Heart left ventricle (tissue), 16 donors: ENCODE results near the gene NREP. TPM values are rescaled to one million over a fixed set of nuclear protein-coding genes. Genes with fewer than 3 reads are reported as not detected.
A peak's percentile ranks its signal among the peaks of the same experiment; 100 is the strongest.

Experiments
- ATAC-seq, 4 donors: fragments of 200-7000 bp; cut with Tn5 transposase; one replicate each; pipeline ENCODE4 v1.9.1; 2020 to 2022; ENCODE audit warnings: moderate library complexity in 4 of 4, mild to moderate bottlenecking in 3 of 4, moderate number of reproducible peaks in 1 of 4
- DNase-seq, 5 donors: peaks; one replicate each; pipeline ENCODE4 v3.0.0-alpha.2; 2020
- H3K27ac ChIP-seq, 12 donors: fragments of 200-600 bp; sonication (generic) in 4 of 12; one replicate each; pipeline versions ENCODE4 v1.5.0 to v1.8.0; 2016 to 2022; ENCODE audit warnings: mild to moderate bottlenecking in 2 of 12
- H3K27me3 ChIP-seq, 9 donors: fragments of 200-600 bp; sonication (generic) in 2 of 9; one replicate each; pipeline versions ENCODE4 v1.5.1 to v1.8.0; 2016 to 2022; ENCODE audit warnings: mild to moderate bottlenecking in 3 of 9
- H3K36me3 ChIP-seq, 9 donors: fragments of 200-600 bp; sonication (generic) in 2 of 9; one replicate each; pipeline versions ENCODE4 v1.5.0 to v1.8.0; 2018 to 2022; ENCODE audit warnings: mild to moderate bottlenecking in 2 of 9
- H3K4me1 ChIP-seq, 12 donors: fragments of 200-600 bp; sonication (generic) in 4 of 12; one replicate each; pipeline versions ENCODE4 v1.5.0 to v1.8.0; 2016 to 2022; ENCODE audit warnings: mild to moderate bottlenecking in 3 of 12
- H3K4me3 ChIP-seq, 12 donors: fragments of 200-600 bp; sonication (generic) in 4 of 12; one replicate each; pipeline versions ENCODE4 v1.5.0 to v1.8.0; 2017 to 2022; ENCODE audit warnings: mild to moderate bottlenecking in 9 of 12, moderate library complexity in 4 of 12
- H3K9me3 ChIP-seq, 12 donors: fragments of 200-600 bp; sonication (generic) in 4 of 12; one replicate each; pipeline versions ENCODE4 v1.5.0 to v1.8.0; 2016 to 2022; ENCODE audit warnings: mild to moderate bottlenecking in 1 of 12
- POLR2A ChIP-seq, 2 donors: fragments of 450-650 bp; IDR thresholded peaks; one replicate each; pipeline ENCODE4 v1.6.1; 2017; ENCODE audit warnings: antibody characterized with exemption in 2 of 2, mild to moderate bottlenecking in 2 of 2, moderate library complexity in 2 of 2
- WGBS, 4 donors: extraction: QIAGEN DNeasy Blood & Tissue Kit in 2 of 4; methylation state at CpG; one replicate each; pipeline versions ENCODE4 v1.1.5 to v1.1.7; 2013 to 2018; 5-methylcytosine and 5-hydroxymethylcytosine counted together
- intact Hi-C, 10 donors: fragments of 100-400 bp; cut with DNase I; formaldehyde crosslinking; loops; one replicate each; pipeline versions ENCODE4 v1.11.1 to v1.14.2; 2022
- polyA plus RNA-seq, 2 donors: library from polyadenylated mRNA; stranded (reverse); fragments of 200-250 nt; gene quantifications; one replicate each; pipeline ENCODE4 v1.2.3, GENCODE V29; 2013
- total RNA-seq, 9 donors: library from RNA; depleted of rRNA in 2 of 9; stranded (reverse); fragments of >200 nt in 2 of 9; fragmentation: NEBNext Ultra II Directional in 3 of 9; extraction: Animal tissue kit (Norgen Biotek cat#: 25700) in 3 of 9; gene quantifications; one replicate each; pipeline versions ENCODE4 v1.1.0 to v1.2.4, GENCODE V29; 2016 to 2023
- TF ChIP-seq, protein P1 (sequence below), 12 donors: fragments of 200-600 bp; sonication (generic) in 4 of 12; IDR thresholded peaks; one replicate each; pipeline versions ENCODE4 v1.5.0 to v1.8.0; 2018 to 2022; ENCODE audit warnings: antibody characterized with exemption in 12 of 12, mild to moderate bottlenecking in 5 of 12
- donor health status: ischemic (EF 13 %, LVEDD 7.1; RV severe dilation, severe dysfunction).
- donor health status: healthy with polysubstance abuse.
- donor health status: DM: no; HTN: yes; CAD: no.
- donor health status: DM: no; HTN: no; CAD: no.
- donor health status: ischemic (EF 25% LVEDD 6.9; RV normal size, moderate dysfunction).
- donor health status: ischemic (EF 25% LVEDD 5.7; RV mildly dilated, moderate dysfunction).
- donor health status: healthy.
- donor health status: DM: yes; HTN: yes; CAD: no.
- donor health status: ischemic (EF 35%, LVEDD 5.7; RV mildly dilated, moderate dysfunction).
- donor health status: nonischemic (EF 11% LVEDD 7.7; RV severe dilation, severe dysfunction).
- donor health status: DM: yes; HTN: yes; CAD: no.
- donor health status: PGD.
- donor health status: ischemic (EF 29% LVEDD 5.4; RV normal size, mild dysfunction).
- donor health status: nonischemic (EF 23%, LVEDD 6.1; RV moderate dilation, normal function).

NREP gene
- total and polyA plus RNA-seq, 11 donors, result 8.1 to 71.8 (median 34.5) TPM

DNA sequence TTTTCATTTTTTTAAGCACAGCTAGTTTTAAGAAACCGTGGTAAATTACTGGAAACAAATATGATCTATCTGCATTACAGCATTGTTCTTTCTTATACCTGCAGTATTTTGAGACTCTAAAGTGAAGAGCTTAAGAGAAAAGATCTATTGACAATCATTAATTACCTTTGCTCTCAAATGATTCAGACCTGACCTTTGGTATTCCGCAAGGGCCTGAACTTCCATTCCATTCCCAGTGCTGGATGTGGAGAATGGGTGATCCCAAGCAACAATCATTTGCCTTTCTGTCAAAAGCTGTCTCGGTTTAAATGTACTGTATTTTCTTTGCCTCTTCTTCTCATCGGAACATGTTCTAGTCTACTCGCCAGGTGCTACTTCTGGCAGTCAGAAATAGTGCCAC is 18.9 kb downstream of the NREP start:
- H3K27ac ChIP-seq, result no peak overlapping the region

DNA sequence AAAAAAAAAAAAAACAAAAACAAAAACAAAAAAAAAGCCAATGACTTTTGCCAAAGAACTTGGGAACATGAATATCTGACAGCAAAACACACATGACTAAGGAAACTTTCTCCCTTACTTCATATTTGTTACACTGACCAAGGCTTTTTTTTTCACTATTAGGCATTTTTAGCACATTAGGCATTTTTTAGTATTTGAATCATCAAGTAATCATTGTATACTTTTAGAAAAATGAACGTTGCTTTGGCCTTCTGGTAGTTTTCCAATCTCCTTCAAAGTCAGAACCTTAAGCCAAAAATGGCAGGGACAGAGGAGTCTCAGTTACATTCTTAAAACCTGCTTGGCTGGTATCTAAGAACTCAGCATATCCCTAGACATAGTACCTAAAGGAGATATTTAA is 19.3 kb downstream of the NREP start:
- H3K27ac ChIP-seq, result no peak overlapping the region
- H3K36me3 ChIP-seq, result peaks cover 0 to 24% (median 0%) of the 10 kb centered on the region in 9 donors
- TF ChIP-seq, protein P1, sequence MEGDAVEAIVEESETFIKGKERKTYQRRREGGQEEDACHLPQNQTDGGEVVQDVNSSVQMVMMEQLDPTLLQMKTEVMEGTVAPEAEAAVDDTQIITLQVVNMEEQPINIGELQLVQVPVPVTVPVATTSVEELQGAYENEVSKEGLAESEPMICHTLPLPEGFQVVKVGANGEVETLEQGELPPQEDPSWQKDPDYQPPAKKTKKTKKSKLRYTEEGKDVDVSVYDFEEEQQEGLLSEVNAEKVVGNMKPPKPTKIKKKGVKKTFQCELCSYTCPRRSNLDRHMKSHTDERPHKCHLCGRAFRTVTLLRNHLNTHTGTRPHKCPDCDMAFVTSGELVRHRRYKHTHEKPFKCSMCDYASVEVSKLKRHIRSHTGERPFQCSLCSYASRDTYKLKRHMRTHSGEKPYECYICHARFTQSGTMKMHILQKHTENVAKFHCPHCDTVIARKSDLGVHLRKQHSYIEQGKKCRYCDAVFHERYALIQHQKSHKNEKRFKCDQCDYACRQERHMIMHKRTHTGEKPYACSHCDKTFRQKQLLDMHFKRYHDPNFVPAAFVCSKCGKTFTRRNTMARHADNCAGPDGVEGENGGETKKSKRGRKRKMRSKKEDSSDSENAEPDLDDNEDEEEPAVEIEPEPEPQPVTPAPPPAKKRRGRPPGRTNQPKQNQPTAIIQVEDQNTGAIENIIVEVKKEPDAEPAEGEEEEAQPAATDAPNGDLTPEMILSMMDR (IDR thresholded peaks at IDR 0.05), result no peak
- TF ChIP-seq POLR2A (IDR thresholded peaks at IDR 0.05), result no peak
- H3K4me3 ChIP-seq, result no peak overlapping the region
- ATAC-seq, result no peak
- WGBS, 4 donors, result 9 to 20% (median 14%) methylated on average over 1 of the region's 1 CpG
- intact Hi-C loops, result no loop called here
- H3K9me3 ChIP-seq, result no peaks in the 10 kb centered on the region
- DNase-seq, result no peak
- H3K27me3 ChIP-seq, result no peaks in the 10 kb centered on the region
- H3K4me1 ChIP-seq, result peaks cover 0 to 92% (median 37%) of the 10 kb centered on the region in 12 donors

More for the DNA sequence above, 18.9 kb downstream of the NREP start:
- no peaks in the 10 kb centered on the region for H3K27me3 ChIP-seq
- 75 to 83% (median 81%) methylated on average over 5 of the region's 5 CpGs for WGBS, 4 donors
- no peak for DNase-seq
- peaks cover 0 to 23% (median 0%) of the 10 kb centered on the region in 9 donors for H3K36me3 ChIP-seq
- no peak overlapping the region for H3K4me3 ChIP-seq
- intact Hi-C loops, result no loop called here
- no peak for ATAC-seq
- H3K4me1 ChIP-seq, result peaks cover 3 to 95% (median 41%) of the 10 kb centered on the region in 12 donors
- no peak for TF ChIP-seq POLR2A (IDR thresholded peaks at IDR 0.05)
- TF ChIP-seq, protein P1 (IDR thresholded peaks at IDR 0.05), result no peak
- H3K9me3 ChIP-seq, result no peaks in the 10 kb centered on the region

- intact Hi-C loops, result no loop called here
- Histone ChIP-seq H3K36me3 (peaks cover 0 to 40% (median 5%) of the 10 kb centered on the region in 9 donors), H3K4me3 (no peak overlapping the region), H3K4me1 (peaks cover 0 to 74% (median 25%) of the 10 kb centered on the region in 12 donors), H3K27ac (peak overlapping the region in 3 of 12 donors; percentile 8 to 16 (median 13)), H3K9me3 (no peaks in the 10 kb centered on the region), H3K27me3 (no peaks in the 10 kb centered on the region)
- TF ChIP-seq, protein P1 (IDR thresholded peaks at IDR 0.05), result no peak
- TF ChIP-seq POLR2A (IDR thresholded peaks at IDR 0.05), result no peak
- WGBS, 4 donors, result 37 to 45% (median 43%) methylated on average over 8 of the region's 8 CpGs
- ATAC-seq (peak in 3 of 4 donors; percentile 57 to 86 (median 79)), DNase-seq (peak in 4 of 5 donors; percentile 36 to 80 (median 51))
These were observed 21.3 kb downstream of the NREP start for GRCh38 chr5:111735583-111736270.

GRCh38 chr5:111734597-111734996 is 22.4 kb downstream of the NREP start:
- intact Hi-C loops, result no loop called here
- no peaks in the 10 kb centered on the region for H3K9me3 ChIP-seq
- H3K4me3 ChIP-seq, result no peak overlapping the region
- H3K36me3 ChIP-seq, result peaks cover 0 to 48% (median 8%) of the 10 kb centered on the region in 9 donors
- no peaks in the 10 kb centered on the region for H3K27me3 ChIP-seq
- DNase-seq (no peak), ATAC-seq (no peak)
- peaks cover 0 to 63% (median 25%) of the 10 kb centered on the region in 12 donors for H3K4me1 ChIP-seq
- 60 to 66% (median 63%) methylated on average over 3 of the region's 3 CpGs for WGBS, 4 donors
- no peak for TF ChIP-seq POLR2A (IDR thresholded peaks at IDR 0.05)
- TF ChIP-seq, protein P1 (IDR thresholded peaks at IDR 0.05), result no peak
- H3K27ac ChIP-seq, result peak overlapping the region in 5 of 12 donors; percentile 3 to 64 (median 50)
